Kidney epithelial cell (primary cell): ENCODE results near the gene ILRUN. TPM values are rescaled to one million over a fixed set of nuclear protein-coding genes. Genes with fewer than 3 reads are reported as not detected.
"Not testable (repeated sequence)": the region's sequence is repeated elsewhere in the genome, so short reads cannot be mapped to it uniquely, and the experiment has no call there.

Experiments
- DNase-seq: peaks from one replicate; pipeline ENCODE4 v3.0.0-alpha.2; 2010; ENCODE audit warnings: low read depth
- H3K27me3 ChIP-seq: 2 replicates; pipeline ENCODE4 v1.6.0; 2011; ENCODE audit warnings: low read length; ENCODE audit not compliant: control insufficient read depth, insufficient read depth
- H3K36me3 ChIP-seq: 2 replicates; pipeline ENCODE4 v1.5.1; 2011; ENCODE audit warnings: low read length; ENCODE audit not compliant: control insufficient read depth, insufficient read depth
- H3K4me3 ChIP-seq: 2 replicates; pipeline ENCODE4 v1.5.1; 2011; ENCODE audit warnings: low read depth, mild to moderate bottlenecking, control low read depth, low read length
- CTCF ChIP-seq: IDR thresholded peaks from 2 replicates; pipeline ENCODE4 v1.5.1; 2011; ENCODE audit warnings: mild to moderate bottlenecking, moderate library complexity, low read length, control low read depth, inconsistent platforms; ENCODE audit not compliant: insufficient read depth, poor library complexity, severe bottlenecking
- total RNA-seq: library from RNA; depleted of rRNA; stranded (reverse); fragments of >200 nt; gene quantifications from 2 replicates; pipeline ENCODE4 v1.2.3, GENCODE V29; 2015

ILRUN gene
- total RNA-seq, 1 donor from 2014 or later = 37.9 TPM

GRCh38 chr6:34688956-34689355, 7.6 kb downstream of the ILRUN start:
- no peak for TF ChIP-seq CTCF
- Histone ChIP-seq H3K27me3 (no peaks in the 10 kb centered on the region), H3K36me3 (no peaks in the 10 kb centered on the region), H3K4me3 (no peak overlapping the region)
- no peak for DNase-seq

- Histone ChIP-seq H3K36me3 (no peaks in the 10 kb centered on the region), H3K4me3 (no peak overlapping the region), H3K27me3 (no peaks in the 10 kb centered on the region)
- no peak for TF ChIP-seq CTCF
- DNase-seq = no peak
Observed at GRCh38 chr6:34684919-34685318, 11.6 kb downstream of the ILRUN start.

- DNase-seq = no peak
- no peaks in the 10 kb centered on the region for H3K27me3 ChIP-seq
- no peak overlapping the region for H3K4me3 ChIP-seq
- no peaks in the 10 kb centered on the region for H3K36me3 ChIP-seq
- TF ChIP-seq CTCF = no peak
Observed at GRCh38 chr6:34684364-34684763, 12.2 kb downstream of the ILRUN start.

GRCh38 chr6:34680802-34681515, 15.6 kb downstream of the ILRUN start:
- Histone ChIP-seq H3K36me3 (no peaks in the 10 kb centered on the region), H3K27me3 (no peaks in the 10 kb centered on the region), H3K4me3 (no peak overlapping the region)
- TF ChIP-seq CTCF = no peak
- DNase-seq = no peak

- not testable (repeated sequence) for H3K4me3 ChIP-seq, H3K27me3 ChIP-seq, DNase-seq, H3K36me3 ChIP-seq
Observed at GRCh38 chr6:34680313-34680712, 16.3 kb downstream of the ILRUN start.

GRCh38 chr6:34679552-34680253, 16.9 kb downstream of the ILRUN start:
- H3K27me3 ChIP-seq = no peaks in the 10 kb centered on the region
- TF ChIP-seq CTCF = no peak
- no peak for DNase-seq
- no peaks in the 10 kb centered on the region for H3K36me3 ChIP-seq
- H3K4me3 ChIP-seq = no peak overlapping the region
